ENCODE data around the gene MMADHC.

MMADHC gene

DNA sequence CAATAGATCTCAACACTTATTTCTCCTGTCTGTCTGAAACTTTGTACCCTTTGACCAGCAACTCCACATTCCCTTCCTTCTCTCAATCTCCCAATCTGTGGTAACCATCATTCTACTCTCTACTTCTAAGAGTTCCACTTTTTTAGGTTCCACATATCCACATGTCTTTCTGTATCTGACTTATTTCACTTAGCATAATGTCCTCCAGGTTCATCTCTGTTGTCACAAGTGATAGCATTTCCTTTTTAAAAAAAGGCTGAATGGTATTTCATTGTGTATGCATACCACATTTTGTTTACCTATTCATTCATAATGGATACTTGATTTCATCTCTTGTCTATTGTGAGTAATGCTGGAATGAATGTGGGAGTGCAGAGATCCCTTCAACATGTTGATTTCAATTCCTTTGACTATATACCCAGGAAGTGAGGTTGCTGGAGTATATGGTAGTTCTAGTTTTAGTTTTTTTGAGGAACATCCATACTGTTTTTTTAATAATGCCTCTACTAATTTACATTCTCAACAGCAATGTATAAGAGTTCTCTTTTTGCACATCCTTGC, 18.8 kb upstream of the MMADHC start:
- H3K27me3 Mint-ChIP-seq, result peaks cover 5% of the 10 kb centered on the region
- H3K27ac Mint-ChIP-seq, result no peak overlapping the region
- no peaks in the 10 kb centered on the region for H3K36me3 Mint-ChIP-seq (ENCODE audit: low read depth)
- H3K9me3 Mint-ChIP-seq, result peaks cover 9% of the 10 kb centered on the region
- H3K4me1 Mint-ChIP-seq (ENCODE audit: low read depth), result peaks cover 6% of the 10 kb centered on the region
- intact Hi-C loops (cut with micrococcal nuclease), result no loop called here
- no peak overlapping the region for H3K4me3 Mint-ChIP-seq

DNA sequence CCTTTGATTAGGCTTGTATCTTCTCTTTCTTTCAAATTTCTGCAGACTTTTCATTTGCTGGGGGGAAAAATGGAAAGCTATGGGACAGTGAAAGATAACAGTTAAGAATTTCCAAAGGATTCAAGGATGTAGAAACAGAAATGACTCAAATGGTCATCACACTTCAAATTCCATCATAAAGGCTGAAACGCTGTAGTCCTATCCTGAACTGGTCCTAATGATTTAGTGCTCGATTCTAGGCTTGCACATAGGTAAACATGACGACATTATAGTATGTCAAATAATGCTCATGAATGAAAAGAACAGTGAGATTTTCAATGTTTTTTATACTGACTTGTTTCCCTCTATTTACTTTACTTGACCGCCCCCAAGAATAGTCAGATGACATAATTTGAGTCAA, 15.7 kb upstream of the MMADHC start:
- H3K36me3 Mint-ChIP-seq (ENCODE audit: low read depth), result no peaks in the 10 kb centered on the region
- peaks cover 8% of the 10 kb centered on the region for H3K27me3 Mint-ChIP-seq
- H3K9me3 Mint-ChIP-seq, result peaks cover 7% of the 10 kb centered on the region
- intact Hi-C loops (cut with micrococcal nuclease), result no loop called here
- H3K27ac Mint-ChIP-seq, result no peak overlapping the region
- H3K4me1 Mint-ChIP-seq (ENCODE audit: low read depth), result peaks cover 9% of the 10 kb centered on the region
- H3K4me3 Mint-ChIP-seq, result no peak overlapping the region

GRCh38 chr2:149601141-149601796, 13.7 kb upstream of the MMADHC start:
- Mint-ChIP-seq H3K4me1 (ENCODE audit: low read depth) (peaks cover 16% of the 10 kb centered on the region), H3K4me3 (no peak overlapping the region), H3K36me3 (ENCODE audit: low read depth) (no peaks in the 10 kb centered on the region), H3K9me3 (no peaks in the 10 kb centered on the region), H3K27ac (no peak overlapping the region), H3K27me3 (peaks cover 13% of the 10 kb centered on the region)
- intact Hi-C loops (cut with micrococcal nuclease), result loop anchor here (2.0 kb wide), 1 partner anchor 1638 kb away; no protein-coding TSS in a partner anchor

DNA sequence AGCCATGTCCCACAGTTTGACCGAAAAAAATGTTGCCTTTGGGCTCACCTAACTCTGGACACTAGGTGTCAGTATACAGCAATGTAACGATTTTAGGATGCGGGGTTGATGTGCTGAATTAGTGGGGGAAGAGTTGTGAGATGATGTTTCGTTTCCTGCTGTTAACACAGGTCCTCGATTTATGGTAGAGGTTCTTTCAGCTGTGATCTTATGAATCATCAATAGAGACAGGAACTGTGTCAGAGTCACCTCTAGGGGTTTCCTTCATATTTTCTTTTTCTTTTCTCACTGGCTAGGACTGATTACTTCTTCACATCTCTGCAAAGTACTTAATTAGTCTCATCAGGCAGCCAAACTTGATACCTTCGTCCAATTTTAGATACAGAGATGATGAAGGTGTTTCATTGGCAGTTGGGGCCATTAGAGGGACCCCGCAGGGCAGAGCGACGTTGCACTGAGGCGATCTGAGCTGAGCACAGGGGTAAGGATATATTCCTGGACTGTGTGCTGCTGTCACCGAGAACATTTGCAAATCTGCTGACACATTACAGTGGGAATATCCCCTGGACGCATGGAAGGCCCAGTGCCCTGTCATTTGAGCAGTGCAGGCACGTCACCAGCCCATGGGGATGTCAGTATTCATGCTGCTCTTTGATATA, 10.2 kb upstream of the MMADHC start:
- intact Hi-C loops (cut with micrococcal nuclease), result loop anchor here (1.0 kb wide), 2 partner anchors 890 to 1454 kb away; partner anchors contain the start of gene RND3
- peaks cover 9% of the 10 kb centered on the region for H3K27me3 Mint-ChIP-seq
- H3K4me3 Mint-ChIP-seq, result no peak overlapping the region
- H3K4me1 Mint-ChIP-seq (ENCODE audit: low read depth), result peaks cover 16% of the 10 kb centered on the region
- no peak overlapping the region for H3K27ac Mint-ChIP-seq
- H3K9me3 Mint-ChIP-seq, result no peaks in the 10 kb centered on the region
- no peaks in the 10 kb centered on the region for H3K36me3 Mint-ChIP-seq (ENCODE audit: low read depth)

DNA sequence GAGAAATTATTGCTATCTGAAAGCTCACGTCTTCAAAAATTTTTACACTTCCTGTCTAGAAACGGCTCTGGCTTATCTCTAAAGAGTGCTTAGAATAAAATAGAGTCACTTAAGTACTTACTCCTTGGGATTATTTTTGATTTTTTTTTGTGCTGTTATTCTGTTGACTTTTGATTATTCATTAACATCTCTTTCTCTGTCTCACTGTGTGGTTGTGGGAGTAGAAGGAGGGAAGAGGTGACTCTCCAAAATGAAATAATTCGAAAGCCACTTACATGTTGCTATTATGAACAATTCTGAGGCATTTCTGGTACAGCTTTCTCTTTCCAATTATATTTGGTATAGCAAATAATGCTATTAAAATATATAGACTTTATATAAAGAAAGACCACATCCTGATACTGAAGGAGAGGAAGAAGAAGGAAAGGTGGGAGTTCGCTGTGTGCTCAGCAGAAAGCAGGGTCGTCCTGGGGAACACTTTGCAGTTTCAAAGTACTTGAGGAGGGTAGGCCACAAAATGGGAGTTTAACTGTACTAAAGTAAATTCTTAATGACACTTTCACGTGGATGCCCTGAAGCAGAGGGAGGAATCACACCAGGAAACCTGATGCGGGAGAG, 9.6 kb upstream of the MMADHC start:
- peaks cover 21% of the 10 kb centered on the region for H3K4me1 Mint-ChIP-seq (ENCODE audit: low read depth)
- intact Hi-C loops (cut with micrococcal nuclease), result loop anchor here (1.0 kb wide), 2 partner anchors 890 to 1454 kb away; partner anchors contain the start of gene RND3
- H3K27ac Mint-ChIP-seq, result no peak overlapping the region
- H3K27me3 Mint-ChIP-seq, result peaks cover 9% of the 10 kb centered on the region
- H3K36me3 Mint-ChIP-seq (ENCODE audit: low read depth), result no peaks in the 10 kb centered on the region
- H3K4me3 Mint-ChIP-seq, result no peak overlapping the region
- H3K9me3 Mint-ChIP-seq, result no peaks in the 10 kb centered on the region

GRCh38 chr2:149596471-149596870, 8.9 kb upstream of the MMADHC start:
- peaks cover 22% of the 10 kb centered on the region for H3K4me1 Mint-ChIP-seq (ENCODE audit: low read depth)
- intact Hi-C loops (cut with micrococcal nuclease), result no loop called here
- H3K4me3 Mint-ChIP-seq, result no peak overlapping the region
- no peaks in the 10 kb centered on the region for H3K9me3 Mint-ChIP-seq
- peaks cover 10% of the 10 kb centered on the region for H3K27me3 Mint-ChIP-seq
- H3K27ac Mint-ChIP-seq, result no peak overlapping the region
- no peaks in the 10 kb centered on the region for H3K36me3 Mint-ChIP-seq (ENCODE audit: low read depth)

DNA sequence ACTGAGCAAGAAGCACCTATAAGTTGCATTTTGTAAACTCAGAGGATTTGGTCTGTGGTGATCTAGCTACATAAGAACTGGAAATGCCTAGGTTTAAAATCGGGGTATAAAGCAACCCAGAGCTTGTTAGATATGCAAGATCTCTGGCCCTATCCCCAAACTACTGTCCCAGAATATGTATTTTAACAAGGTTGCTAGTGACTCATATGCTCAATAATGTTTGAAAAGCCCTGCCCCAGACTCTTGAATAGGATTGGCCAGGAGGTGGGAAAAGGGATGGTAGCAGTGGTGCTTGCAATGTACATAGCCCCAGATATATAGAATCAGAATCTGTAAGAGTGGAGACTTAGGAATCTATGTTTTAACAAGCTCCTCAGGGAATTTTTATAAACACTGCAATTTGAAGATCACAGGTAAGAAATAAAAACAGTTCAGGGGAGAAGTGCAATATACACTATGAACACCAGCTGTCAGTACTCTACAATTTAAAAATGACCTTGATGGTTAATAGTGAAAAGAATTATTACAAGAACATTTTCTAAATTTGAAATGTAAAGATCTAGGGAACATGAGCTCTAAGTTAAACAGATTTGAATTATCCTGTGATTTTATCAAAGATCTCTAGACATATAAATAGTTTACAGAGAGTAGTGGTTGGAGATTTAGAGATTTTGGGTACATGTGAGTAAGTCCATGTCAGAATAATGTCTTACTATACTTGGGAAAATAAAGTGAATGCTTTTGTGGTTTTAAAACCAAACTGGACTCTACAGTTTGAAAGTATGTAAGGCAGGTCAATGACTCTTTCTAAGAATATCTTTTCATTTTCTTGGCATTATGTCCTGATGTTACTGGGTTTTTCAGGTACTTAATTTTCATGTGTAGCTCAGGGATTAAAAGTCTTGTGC, 7.7 kb upstream of the MMADHC start:
- Mint-ChIP-seq H3K36me3 (ENCODE audit: low read depth) (no peaks in the 10 kb centered on the region), H3K9me3 (no peaks in the 10 kb centered on the region), H3K4me3 (no peak overlapping the region), H3K27me3 (peaks cover 10% of the 10 kb centered on the region), H3K27ac (no peak overlapping the region), H3K4me1 (ENCODE audit: low read depth) (peaks cover 18% of the 10 kb centered on the region)
- intact Hi-C loops (cut with micrococcal nuclease), result no loop called here

- H3K36me3 Mint-ChIP-seq (ENCODE audit: low read depth), result no peaks in the 10 kb centered on the region
- intact Hi-C loops (cut with micrococcal nuclease), result no loop called here
- H3K27ac Mint-ChIP-seq, result no peak overlapping the region
- peaks cover 9% of the 10 kb centered on the region for H3K27me3 Mint-ChIP-seq
- no peak overlapping the region for H3K4me3 Mint-ChIP-seq
- no peaks in the 10 kb centered on the region for H3K9me3 Mint-ChIP-seq
- peaks cover 18% of the 10 kb centered on the region for H3K4me1 Mint-ChIP-seq (ENCODE audit: low read depth)
Observed at GRCh38 chr2:149594411-149594810, 6.8 kb upstream of the MMADHC start.

- Mint-ChIP-seq H3K9me3 (no peaks in the 10 kb centered on the region), H3K36me3 (ENCODE audit: low read depth) (peaks cover 28% of the 10 kb centered on the region), H3K27me3 (peaks cover 4% of the 10 kb centered on the region), H3K4me3 (peak overlapping the region; percentile 94), H3K27ac (peak overlapping the region; percentile 98), H3K4me1 (ENCODE audit: low read depth) (peaks cover 33% of the 10 kb centered on the region)
- intact Hi-C loops (cut with micrococcal nuclease), result no loop called here
Observed at GRCh38 chr2:149587950-149588487, 444 bp upstream of the MMADHC start.

GRCh38 chr2:149586898-149587219, 716 bp downstream of the MMADHC start:
- peak overlapping the region; percentile 94 for H3K4me3 Mint-ChIP-seq
- intact Hi-C loops (cut with micrococcal nuclease), result no loop called here
- peak overlapping the region; percentile 98 for H3K27ac Mint-ChIP-seq
- peaks cover 40% of the 10 kb centered on the region for H3K36me3 Mint-ChIP-seq (ENCODE audit: low read depth)
- no peaks in the 10 kb centered on the region for H3K9me3 Mint-ChIP-seq
- peaks cover 3% of the 10 kb centered on the region for H3K27me3 Mint-ChIP-seq
- peaks cover 32% of the 10 kb centered on the region for H3K4me1 Mint-ChIP-seq (ENCODE audit: low read depth)

DNA sequence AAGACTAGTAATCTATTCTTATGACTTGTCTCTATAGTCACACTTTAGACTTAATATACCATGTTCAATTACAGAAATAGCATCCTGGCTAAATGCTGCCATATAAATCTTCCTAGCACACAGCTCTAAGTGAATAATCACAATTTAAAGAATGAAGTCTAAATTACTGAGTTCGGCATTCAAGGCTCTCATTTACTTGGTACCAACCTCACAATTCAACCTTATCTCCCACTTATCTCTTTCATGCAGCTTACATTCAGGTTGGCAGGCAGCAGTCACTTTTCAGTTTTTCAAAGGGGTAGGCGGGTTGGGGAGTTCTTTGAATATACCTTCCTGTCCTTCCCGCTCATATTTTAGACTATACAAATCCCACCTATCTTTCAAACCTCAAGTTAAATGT, 1.5 kb downstream of the MMADHC start:
- Mint-ChIP-seq H3K27me3 (peaks cover 2% of the 10 kb centered on the region), H3K36me3 (ENCODE audit: low read depth) (peaks cover 48% of the 10 kb centered on the region), H3K9me3 (no peaks in the 10 kb centered on the region), H3K4me3 (peak overlapping the region; percentile 64), H3K27ac (peak overlapping the region; percentile 46), H3K4me1 (ENCODE audit: low read depth) (peaks cover 30% of the 10 kb centered on the region)
- intact Hi-C loops (cut with micrococcal nuclease), result no loop called here

- H3K4me1 Mint-ChIP-seq (ENCODE audit: low read depth), result peaks cover 35% of the 10 kb centered on the region
- peaks cover 55% of the 10 kb centered on the region for H3K36me3 Mint-ChIP-seq (ENCODE audit: low read depth)
- H3K27ac Mint-ChIP-seq, result peak overlapping the region; percentile 66
- H3K4me3 Mint-ChIP-seq, result peak overlapping the region; percentile 64
- no peaks in the 10 kb centered on the region for H3K9me3 Mint-ChIP-seq
- intact Hi-C loops (cut with micrococcal nuclease), result no loop called here
- H3K27me3 Mint-ChIP-seq, result peaks cover 2% of the 10 kb centered on the region
Observed at GRCh38 chr2:149585166-149585885, 2.2 kb downstream of the MMADHC start.

All from dendritic cell treated with granulocyte-macrophage colony-stimulating factor and Interleukin-4, amounts not matched to agents 40 ng/mL and 50 ng/mL, for 4 days (primary cell).